Spleen (tissue), 7 donors: Measurements from ENCODE around the gene ACOT12.

ENCODE experiments used
- POLR2A ChIP-seq, 3 donors: fragments of 450-650 bp; IDR thresholded peaks; one replicate each; pipeline ENCODE4 v1.5.1; 2017; ENCODE audit warnings: antibody characterized with exemption in 3 of 3, mild to moderate bottlenecking in 1 of 3
- POLR2AphosphoS5 ChIP-seq, 3 donors: sonication (generic); formaldehyde crosslinking; IDR thresholded peaks; one replicate each; pipeline ENCODE4 v1.5.1; 2017; ENCODE audit warnings: antibody characterized with exemption in 3 of 3
- TF ChIP-seq, protein P1 (sequence below), 11 experiments: fragments of 200-600 bp in 7 of 11; fragments of 450-650 bp in 4 of 11; sonication (generic) in 4 of 11; IDR thresholded peaks in 8 of 11; conservative IDR thresholded peaks in 3 of 11; 1 replicate in 7 of 11; 2 replicates in 4 of 11; pipeline versions ENCODE4 v1.4.0 to v1.8.0; 2016 to 2021; ENCODE audit warnings: antibody characterized with exemption in 11 of 11, inconsistent platforms in 4 of 11, mild to moderate bottlenecking in 1 of 11
- donor health status: DM: no; HTN: no; CAD: no; lungs with moderate emphysema.
- donor health status: DM: no; HTN: no; CAD: no.
- donor health status: DM: no; HTN: no; CAD: no.

DNA sequence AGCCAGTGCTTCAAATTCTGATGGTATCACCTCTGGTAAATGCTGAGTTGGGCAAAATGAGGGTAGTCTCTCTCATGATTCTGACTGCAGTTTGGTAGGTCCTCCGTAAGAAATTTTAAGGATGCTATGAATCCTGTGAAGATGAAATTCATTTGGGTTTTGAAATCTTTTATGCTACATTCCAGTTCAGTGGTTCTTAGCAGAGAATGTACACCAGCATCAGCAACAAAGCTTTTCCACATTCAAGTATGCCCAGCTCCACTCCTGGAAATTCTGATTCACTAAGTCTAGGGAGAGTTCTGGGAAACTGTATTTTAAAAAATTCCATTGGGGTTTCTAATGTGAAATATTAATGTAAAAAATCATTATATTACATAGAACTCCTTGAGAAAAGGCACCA, 33.6 kb upstream of the ACOT12 start:
- TF ChIP-seq POLR2A (IDR thresholded peaks at IDR 0.05) (no peak), POLR2AphosphoS5 (IDR thresholded peaks at IDR 0.05) (no peak)
- TF ChIP-seq, protein P1, sequence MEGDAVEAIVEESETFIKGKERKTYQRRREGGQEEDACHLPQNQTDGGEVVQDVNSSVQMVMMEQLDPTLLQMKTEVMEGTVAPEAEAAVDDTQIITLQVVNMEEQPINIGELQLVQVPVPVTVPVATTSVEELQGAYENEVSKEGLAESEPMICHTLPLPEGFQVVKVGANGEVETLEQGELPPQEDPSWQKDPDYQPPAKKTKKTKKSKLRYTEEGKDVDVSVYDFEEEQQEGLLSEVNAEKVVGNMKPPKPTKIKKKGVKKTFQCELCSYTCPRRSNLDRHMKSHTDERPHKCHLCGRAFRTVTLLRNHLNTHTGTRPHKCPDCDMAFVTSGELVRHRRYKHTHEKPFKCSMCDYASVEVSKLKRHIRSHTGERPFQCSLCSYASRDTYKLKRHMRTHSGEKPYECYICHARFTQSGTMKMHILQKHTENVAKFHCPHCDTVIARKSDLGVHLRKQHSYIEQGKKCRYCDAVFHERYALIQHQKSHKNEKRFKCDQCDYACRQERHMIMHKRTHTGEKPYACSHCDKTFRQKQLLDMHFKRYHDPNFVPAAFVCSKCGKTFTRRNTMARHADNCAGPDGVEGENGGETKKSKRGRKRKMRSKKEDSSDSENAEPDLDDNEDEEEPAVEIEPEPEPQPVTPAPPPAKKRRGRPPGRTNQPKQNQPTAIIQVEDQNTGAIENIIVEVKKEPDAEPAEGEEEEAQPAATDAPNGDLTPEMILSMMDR (IDR thresholded peaks at IDR 0.05 in 8 of 11, conservative IDR thresholded peaks at IDR 0.05 in 3 of 11), result no peak
